HG03175 (cell line): Measurements from ENCODE around the gene GTF3C1.
"Not testable (repeated sequence)": the region's sequence is repeated elsewhere in the genome, so short reads cannot be mapped to it uniquely, and the experiment has no call there.

ENCODE experiments used
- ATAC-seq: cut with Tn5 transposase; IDR thresholded peaks from one replicate; pipeline ENCODE4 v1.9.1; 2021; ENCODE audit warnings: mild to moderate bottlenecking, moderate library complexity; ENCODE audit not compliant: unreplicated experiment

GTF3C1 gene

DNA sequence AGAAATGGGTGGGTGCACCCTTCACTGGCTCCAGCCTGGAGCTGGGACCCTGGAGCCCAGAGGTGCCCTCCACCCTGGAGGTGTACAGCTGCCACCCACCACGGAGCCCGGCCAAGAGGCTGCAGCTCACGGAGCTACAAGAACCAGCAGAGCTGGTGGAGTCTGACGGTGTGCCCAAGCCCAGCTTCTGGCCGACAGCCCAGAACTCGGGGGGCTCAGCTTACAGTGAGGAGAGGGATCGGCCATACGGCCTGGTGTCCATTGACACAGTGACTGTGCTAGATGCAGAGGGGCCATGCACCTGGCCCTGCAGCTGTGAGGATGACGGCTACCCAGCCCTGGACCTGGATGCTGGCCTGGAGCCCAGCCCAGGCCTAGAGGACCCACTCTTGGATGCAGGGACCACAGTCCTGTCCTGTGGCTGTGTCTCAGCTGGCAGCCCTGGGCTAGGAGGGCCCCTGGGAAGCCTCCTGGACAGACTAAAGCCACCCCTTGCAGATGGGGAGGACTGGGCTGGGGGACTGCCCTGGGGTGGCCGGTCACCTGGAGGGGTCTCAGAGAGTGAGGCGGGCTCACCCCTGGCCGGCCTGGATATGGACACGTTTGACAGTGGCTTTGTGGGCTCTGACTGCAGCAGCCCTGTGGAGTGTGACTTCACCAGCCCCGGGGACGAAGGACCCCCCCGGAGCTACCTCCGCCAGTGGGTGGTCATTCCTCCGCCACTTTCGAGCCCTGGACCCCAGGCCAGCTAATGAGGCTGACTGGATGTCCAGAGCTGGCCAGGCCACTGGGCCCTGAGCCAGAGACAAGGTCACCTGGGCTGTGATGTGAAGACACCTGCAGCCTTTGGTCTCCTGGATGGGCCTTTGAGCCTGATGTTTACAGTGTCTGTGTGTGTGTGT, 100.9 kb downstream of the GTF3C1 start:
- no peak for ATAC-seq

DNA sequence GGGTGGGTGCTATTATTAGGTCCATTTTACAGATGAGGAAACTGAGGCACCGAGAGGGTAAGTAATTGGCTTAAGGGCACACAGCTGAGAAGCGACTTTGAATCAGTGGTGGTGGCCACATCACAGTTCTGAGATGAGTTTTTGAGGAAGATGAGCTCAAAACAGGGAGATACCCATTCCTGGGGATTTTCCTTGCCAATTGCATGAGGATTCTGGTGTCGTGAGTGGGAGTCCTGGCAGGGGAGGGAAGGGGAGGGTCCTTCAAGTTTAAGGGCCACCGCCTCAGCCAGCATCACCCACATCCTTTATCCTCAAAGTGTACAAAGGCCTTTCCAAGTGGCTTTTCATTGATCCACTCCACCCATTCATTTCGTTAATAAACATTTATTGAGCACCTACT, 102.4 kb downstream of the GTF3C1 start:
- ATAC-seq = no peak

DNA sequence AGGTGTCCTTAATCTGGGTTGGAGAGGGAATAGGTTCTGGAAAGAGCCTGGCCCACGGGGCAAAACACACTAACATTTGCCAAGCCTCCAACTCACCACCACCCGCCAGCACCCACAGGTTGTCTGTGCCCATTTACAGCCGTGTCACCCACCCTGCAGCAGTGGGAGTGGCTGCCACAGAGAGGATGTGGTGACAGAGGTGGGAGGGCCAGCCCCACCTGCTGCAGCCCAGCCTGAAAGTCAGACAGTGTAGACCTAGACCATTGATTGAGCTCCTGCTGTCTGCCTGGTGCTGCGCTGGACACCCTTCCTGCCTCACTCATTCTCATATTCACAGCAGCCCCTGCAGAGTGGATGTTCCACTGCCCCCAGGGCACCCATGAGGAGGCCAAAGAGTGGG, 103.0 kb downstream of the GTF3C1 start:
- no peak for ATAC-seq

DNA sequence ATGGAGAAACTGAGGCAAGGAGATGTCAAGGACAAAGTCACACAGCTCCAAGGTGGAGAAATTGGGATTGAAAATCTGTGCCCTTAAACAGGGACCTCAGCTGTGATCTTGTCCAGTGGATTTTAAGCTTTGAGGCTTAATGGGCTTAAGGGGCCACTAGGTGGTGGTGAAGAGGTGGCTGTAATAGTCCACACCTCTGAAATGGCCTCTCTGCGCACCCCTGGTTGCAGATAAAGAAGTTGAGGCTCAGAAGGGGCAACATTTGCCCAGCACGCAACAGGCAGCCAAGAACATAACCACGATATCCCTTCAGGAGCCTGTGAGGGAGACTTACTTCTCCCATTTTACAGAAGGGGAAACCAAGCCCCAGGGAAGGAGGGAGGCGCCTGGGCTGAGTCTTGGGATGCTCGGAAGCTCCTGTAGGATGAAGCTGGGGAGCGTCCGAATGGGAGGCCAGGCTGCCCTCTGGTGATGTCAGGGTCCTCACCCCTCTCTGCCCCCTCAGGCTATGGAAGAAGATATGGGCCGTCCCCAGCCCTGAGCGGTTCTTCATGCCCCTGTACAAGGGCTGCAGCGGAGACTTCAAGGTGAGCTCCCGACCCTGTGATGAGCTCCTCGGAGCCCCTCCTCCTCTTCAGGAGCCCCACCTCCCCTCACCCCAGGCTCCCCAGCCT, 104.1 kb downstream of the GTF3C1 start:
- no peak for ATAC-seq

DNA sequence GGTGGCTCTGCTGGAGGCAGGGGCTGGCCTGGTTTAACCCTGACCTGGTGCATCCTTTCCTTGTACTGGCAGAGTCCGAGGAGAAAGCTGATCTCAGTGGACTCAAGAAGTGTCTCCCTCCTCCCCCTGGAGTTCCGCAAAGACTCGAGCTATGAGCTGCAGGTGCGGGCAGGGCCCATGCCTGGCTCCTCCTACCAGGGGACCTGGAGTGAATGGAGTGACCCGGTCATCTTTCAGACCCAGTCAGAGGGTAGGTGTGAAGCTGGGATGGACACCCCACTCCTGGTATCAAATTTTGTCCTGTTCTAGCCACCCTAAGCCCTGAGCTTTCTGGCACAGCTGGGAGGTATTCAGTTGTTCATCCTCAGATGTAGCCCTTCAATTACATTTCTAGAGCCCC, 105.2 kb downstream of the GTF3C1 start:
- no peak for ATAC-seq

DNA sequence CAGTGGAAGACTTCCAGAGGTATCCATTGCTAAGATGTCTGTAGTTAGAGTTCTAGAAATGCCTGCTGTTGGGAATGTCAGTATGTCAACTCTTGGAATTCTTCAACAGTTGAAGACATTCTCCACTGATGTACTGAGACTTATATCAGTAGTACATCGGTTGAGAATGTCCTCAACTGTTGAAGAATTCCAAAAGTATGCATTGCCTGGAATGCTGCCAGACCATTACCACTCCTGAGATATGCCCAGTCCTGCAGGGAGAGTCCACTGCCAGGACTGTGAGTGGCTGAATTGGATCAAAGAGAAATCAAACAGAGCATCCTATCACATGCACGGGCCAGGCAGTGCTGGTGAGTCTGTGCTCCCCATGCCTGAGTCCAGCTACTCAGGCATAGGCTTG, 105.7 kb downstream of the GTF3C1 start:
- no peak for ATAC-seq

DNA sequence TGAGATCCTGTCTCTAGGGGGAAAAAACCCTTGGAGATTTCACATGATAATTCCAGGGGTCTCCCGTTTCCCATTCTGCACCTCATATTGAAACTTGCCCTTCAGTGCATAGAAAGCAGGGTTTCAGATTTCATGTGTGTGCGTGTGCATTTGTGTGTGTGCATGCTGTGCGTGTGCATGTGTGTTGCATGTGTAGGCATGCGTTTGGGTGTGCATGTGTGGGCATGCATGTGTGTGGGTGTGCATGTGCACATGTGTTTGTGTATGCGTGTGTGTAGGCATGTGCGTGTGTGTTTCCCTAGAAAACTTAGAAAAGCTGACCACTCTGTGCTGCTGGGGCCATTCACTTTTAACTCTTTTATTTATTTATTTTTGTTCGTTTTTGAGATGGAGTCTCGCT, 107.7 kb downstream of the GTF3C1 start:
- no peak for ATAC-seq

DNA sequence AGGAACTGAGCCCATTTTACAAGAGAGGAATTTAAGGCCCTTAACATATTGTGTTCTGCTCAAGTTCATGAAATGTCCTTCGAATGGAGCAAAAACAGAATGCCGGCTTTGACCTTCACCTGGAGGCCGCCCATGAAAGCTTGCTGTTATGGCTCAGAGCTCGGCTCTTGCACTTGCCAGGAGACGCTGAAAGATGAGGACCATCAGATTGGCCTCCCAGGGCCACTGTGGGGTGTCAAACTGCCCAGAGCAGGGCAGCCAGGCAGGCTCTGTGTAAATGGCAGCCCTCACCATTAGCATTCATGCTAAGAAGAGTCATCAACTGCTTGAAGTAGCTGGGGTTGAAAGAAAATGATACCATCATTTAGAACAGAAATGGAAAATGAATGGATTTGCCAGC, 108.4 kb downstream of the GTF3C1 start:
- ATAC-seq = no peak

DNA sequence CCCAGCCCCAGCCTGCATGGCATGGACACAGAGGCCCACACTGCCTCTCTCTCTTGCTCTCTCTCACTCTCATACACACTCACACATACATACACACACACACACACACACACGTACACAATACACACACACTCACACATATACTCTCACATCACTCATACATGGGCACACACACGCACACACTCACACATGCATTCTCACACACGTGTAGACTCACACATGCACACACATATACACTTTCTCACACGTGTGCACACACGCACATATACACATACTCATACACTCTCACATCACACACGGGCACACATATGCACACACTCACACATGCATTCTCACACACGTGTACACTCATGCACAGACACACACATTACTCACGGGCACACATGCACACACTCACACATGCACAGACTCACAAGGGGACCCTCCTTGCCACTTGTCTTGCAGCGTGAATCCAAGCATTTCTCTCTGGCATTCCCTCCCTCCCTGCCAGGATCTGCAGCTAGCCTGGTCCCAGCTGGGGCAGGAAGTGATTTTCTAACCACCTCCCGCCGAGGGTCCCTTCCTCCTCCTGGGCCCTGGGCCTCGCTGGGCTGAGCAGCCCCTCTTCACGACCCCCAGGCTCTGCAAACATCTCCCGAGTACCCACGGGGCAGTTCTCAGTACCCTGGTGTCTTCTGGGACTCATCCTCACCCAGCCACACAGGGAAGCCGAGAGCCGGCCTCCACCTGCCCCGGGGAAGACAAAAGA, 110.3 kb downstream of the GTF3C1 start:
- no peak for ATAC-seq

DNA sequence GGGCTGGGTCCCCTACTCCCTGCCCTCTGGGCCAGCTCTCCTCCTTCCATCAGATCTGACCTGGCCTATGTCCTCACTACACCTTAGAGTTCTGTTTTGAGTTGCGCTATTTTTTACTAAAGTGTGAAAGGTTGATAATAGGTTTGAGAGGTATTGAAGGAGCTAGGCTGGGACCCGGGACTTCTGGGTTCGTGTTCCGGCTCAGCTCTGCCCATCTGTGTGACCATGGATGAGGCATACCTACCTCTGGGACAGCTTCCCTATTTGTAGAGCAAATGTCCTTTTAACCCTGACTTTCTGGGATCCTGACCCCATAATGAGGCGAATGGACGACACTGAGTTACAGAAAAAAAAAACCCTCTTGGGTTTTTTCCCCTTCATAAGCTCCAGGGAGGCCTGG, 111.8 kb downstream of the GTF3C1 start:
- ATAC-seq = no peak

DNA sequence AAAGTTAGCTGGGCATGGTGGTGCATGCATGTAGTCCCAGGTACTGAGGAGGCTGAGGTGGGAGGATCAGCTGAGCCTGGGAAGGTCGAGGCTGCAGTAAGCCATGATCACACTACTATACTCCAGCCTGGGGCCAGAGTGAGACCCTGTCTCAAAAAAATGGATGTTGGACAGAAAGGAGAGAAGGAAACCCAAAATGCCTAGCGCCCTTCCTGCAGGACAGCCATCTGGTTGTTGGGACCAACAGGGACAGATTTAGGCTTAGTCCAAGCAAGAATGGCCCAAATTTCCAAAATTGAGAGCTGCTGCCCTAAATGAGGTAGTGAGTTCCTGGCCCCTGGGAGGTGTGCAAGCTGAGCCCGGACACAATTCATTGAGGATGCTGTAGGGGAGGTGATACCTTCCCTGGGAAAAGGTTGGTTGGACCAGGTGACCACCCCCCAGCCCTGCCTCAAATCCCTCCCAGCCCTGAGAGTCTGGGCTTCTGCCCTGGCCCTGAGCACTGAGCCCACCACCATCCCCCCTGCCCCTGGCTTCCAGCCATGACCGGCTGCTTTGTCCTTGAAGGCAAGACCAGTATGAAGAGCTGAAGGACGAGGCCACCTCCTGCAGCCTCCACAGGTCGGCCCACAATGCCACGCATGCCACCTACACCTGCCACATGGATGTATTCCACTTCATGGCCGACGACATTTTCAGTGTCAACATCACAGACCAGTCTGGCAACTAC, 112.6 kb downstream of the GTF3C1 start:
- no peak for ATAC-seq

DNA sequence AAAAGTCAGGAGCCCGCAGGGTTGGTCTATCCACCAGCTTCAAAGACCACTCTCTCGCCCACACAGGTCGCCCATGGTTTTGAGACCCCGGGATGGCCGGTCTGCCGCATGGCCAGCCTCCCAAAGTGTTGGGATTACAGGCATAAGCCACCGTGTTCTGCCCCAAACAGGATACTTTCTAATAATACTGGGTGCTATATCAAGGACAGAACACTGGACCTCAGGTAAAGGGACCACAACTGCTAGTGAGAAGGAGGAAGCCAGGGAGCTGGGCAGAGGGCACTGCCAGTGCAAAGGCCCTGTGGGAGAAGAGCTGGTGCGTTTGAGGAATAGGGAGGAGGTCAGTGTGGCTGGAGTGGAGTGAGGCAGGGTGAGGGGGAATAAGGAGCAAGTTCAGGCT, 113.6 kb downstream of the GTF3C1 start:
- ATAC-seq = no peak

DNA sequence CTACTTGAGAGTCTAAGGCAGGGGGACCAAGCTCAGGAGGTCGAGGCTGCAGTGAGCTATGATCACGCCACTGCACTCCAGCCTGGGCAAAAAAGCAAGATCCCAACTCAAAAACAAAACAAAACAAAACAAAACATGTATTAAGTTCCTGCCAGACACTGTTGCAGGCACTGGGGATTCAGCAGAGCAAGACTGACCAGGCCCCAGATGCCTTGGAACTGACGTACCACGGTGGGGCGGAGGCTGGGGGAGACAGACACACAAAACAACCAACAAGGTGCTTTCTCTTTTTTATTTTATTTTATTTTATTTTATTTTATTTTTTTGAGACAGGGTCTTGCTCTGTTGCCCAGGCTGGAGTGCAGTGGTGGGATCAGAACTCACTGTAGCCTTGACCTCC, 114.6 kb downstream of the GTF3C1 start:
- ATAC-seq = not testable (repeated sequence)

DNA sequence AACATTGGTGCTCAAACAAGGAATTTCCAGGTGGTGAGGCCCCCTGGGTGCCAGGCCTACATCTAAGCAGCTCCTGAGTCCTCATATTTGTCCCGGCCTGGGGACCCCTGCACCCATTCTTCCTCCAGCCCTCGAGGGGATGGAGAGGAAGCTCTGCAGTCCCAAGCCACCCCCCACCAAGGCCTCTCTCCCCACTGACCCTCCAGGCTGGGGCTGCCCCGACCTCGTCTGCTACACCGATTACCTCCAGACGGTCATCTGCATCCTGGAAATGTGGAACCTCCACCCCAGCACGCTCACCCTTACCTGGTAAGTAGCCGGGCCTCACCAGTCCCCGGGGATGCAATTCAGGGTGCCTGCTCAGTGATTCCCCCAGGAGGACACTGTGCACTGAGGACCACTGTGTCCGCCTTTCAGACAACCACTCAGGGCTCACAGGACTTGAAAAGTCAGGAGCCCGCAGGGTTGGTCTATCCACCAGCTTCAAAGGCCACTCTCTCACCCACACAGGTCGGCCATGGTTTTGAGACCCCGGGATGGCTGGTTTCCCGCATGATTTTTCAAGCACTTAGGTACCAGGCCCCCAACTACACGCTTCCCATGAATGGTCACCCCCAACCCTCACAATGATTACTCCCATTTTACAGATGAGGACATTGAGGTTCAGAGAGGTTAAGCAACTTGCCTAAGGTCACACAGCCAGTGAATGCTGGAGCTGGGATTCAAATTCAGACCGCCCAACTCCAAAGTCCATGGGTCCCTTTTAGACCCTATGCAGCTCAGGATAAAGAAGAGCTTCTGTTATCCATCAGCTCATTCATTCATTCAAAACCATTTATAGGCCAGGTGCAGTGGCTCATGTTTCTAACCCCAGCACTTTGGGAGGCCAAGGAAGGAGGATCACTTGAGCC, 115.3 kb downstream of the GTF3C1 start:
- no peak for ATAC-seq

DNA sequence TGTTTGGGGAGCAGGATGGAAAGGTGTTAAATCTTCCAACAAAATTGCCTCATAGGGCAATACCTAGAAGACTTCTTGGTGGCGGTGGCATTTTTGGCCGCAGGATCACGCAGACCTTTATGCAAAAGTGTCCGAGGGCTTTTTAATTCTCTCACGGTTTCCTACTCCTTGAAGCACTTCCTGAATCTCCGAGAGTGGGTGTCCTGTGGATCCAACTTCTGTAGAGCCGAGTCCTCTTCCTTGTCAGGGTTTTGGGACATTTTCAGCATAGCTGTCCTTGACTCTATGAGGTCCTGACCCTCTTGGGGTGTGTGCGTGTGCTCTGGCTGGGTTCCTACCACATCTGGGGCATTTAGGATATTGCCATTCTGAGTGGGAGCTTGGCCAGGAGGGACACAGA, 116.1 kb downstream of the GTF3C1 start:
- no peak for ATAC-seq

DNA sequence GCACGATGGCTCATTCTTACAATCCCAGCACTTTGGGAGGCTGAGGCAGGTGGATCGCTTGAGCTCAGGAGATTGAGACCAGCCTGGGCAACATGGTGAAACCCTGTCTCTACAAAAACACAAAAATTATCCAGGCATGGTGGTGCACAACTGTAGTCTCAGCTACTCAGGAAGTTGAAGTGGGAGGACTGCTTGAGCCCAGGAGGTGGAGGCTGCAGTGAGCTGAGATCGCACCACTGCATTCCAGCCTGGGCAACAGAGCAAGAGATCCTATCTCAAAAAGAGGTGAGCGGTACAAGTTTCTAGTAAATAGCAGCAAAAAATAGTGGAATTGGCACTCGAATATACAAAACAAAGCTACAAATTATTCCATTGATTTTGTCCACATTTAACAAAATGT, 116.5 kb downstream of the GTF3C1 start:
- ATAC-seq = not testable (repeated sequence)

DNA sequence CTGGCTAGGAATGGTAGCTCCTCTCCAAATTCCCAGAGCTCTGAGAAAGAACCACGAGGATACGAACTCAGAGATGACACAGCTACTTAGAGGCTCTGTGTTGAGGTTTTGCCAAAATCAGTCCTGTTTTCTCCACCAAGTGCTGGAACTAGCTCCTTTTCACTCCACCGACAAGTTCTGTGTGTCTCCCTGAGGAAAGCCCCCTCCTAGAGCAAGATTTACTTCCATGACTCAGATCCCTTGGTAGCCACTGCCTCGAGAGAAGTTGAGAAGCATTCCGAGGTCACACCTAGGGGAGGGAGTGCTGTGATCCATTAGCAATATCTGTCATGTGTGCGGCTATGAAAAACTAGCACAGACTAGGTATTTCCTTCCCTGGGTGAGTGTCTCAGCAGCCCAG, 117.2 kb downstream of the GTF3C1 start:
- no peak for ATAC-seq

DNA sequence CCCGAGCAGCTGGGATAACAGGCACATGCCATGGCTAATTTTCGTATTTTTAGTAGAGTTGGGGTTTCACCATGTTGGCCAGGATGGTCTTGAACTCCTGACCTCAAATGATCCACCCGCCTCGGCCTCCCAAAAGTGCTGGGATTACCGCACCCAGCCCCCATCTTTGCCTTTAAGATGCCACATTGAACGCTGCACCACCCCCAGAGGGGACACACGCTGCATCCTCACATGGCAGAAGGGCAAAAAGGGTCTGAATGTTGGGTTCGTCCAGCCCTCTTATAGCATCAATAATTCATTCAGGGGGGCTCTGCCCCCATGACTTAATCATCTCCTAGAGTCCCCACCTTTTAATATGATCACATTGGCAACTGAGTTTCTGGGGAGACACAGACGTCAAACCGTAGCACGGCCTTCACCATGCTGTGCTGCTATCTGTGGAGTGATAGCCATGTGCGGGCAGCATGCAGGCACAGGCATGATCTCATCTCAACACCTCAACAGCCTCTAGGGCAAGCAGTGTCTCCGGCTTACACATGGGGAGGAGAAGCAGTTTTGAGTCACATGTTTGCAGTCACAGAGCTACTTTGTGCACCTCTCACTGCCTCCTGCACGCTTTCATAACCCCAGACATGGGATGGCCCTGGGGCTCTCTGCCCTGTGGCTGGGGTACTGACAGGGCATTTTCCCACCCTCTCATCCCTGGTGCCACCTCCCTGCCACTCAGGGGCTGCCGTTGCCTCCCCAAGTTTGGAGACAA, 117.8 kb downstream of the GTF3C1 start:
- ATAC-seq = no peak

DNA sequence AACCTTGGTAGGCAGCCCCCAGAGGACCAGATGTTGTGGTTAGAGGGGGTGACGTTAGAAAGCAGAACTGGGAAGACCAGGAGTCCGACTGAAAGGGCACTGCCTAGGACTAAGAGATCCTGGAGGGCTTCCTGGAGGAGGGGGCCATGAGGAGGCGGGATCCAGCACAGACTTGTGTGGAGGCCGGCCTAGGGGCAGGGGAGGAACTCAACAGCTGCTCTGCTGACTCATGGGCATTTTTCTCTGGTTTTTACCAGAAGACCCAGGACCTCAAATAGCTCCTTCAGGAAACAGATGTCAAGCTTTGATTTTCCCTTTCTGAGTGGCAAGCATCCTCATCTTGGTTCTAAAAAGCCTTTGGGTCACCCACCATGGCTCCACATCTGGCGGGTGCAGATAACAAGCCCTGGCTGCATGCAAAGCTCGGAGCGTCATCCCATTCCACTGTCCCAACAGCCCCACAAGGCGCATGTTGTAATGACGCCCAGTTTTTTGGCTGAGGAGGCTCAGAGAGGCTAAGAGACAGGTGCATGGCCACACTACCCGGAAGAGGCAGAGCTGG, 118.7 kb downstream of the GTF3C1 start:
- no peak for ATAC-seq
